Activated T-cell treated with anti-CD3 and anti-CD28 coated beads, Interleukin-2, amount 50 U/mL, for 24 hours (primary cell): ENCODE measurements around the gene COL19A1.

Experiments used
- DNase-seq: peaks from one replicate; pipeline ENCODE4 v3.0.0-alpha.2; 2020
- H3K27ac Mint-ChIP-seq: 2 replicates; pipeline ENCODE4 v1.8.0; 2020; ENCODE audit warnings: mild to moderate bottlenecking, mixed read lengths
- H3K27me3 Mint-ChIP-seq: 2 replicates; pipeline ENCODE4 v1.8.0; 2020; ENCODE audit warnings: mixed read lengths
- H3K36me3 Mint-ChIP-seq: 2 replicates; pipeline ENCODE4 v1.8.0; 2020; ENCODE audit warnings: low read depth, mixed read lengths
- H3K4me1 Mint-ChIP-seq: 2 replicates; pipeline ENCODE4 v1.8.0; 2020; ENCODE audit warnings: low read depth, mixed read lengths
- H3K4me3 Mint-ChIP-seq: 2 replicates; pipeline ENCODE4 v1.8.0; 2020; ENCODE audit warnings: mild to moderate bottlenecking, moderate library complexity, mixed read lengths
- H3K9me3 Mint-ChIP-seq: 2 replicates; pipeline ENCODE4 v1.8.0; 2020; ENCODE audit warnings: mixed read lengths

Gene COL19A1

GRCh38 chr6:70176842-70177550 lies 310.6 kb downstream of the COL19A1 start:
- H3K9me3 Mint-ChIP-seq, result no peaks in the 10 kb centered on the region
- no peaks in the 10 kb centered on the region for H3K36me3 Mint-ChIP-seq
- DNase-seq, result no peak
- peaks cover 5% of the 10 kb centered on the region for H3K27me3 Mint-ChIP-seq
- H3K4me3 Mint-ChIP-seq, result no peak overlapping the region
- H3K27ac Mint-ChIP-seq, result no peak overlapping the region
- H3K4me1 Mint-ChIP-seq, result no peaks in the 10 kb centered on the region

- H3K4me1 Mint-ChIP-seq, result no peaks in the 10 kb centered on the region
- no peak overlapping the region for H3K27ac Mint-ChIP-seq
- H3K4me3 Mint-ChIP-seq, result no peak overlapping the region
- no peak for DNase-seq
- H3K27me3 Mint-ChIP-seq, result peaks cover 2% of the 10 kb centered on the region
- no peaks in the 10 kb centered on the region for H3K36me3 Mint-ChIP-seq
- no peaks in the 10 kb centered on the region for H3K9me3 Mint-ChIP-seq
These were observed 314.0 kb downstream of the COL19A1 start for GRCh38 chr6:70180183-70180900.

DNA sequence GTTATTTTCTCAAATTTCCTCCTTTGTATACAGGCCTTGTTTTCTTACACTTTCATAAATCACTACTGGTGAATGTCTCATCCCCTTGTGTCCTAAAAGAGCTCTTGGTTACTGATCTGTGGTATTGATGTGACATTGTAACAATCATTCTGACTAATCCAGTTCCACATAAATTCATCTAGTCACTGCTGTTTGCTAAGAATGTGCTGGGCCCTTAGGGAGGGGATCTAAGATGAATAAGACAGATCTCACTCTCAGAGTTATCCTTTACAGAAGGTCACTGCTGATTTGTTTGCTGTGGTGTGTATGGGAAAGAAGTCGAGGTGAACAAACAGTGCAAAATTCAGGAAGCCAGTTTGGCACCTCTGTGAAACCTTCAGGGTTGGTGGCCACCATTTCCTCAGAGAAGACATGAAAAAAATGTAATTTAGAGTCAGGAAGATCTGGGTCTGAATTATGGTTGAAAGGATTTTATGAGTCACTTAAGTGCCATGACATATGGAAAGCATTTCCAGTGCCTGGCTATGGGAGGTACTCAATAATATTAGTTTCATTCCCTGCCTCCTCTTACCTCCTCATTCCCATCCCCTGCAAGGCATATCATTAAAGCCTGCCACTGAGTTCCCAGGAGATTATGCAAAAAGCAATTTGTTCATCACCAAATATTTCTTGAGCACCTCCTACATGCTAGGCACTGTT lies 314.7 kb downstream of the COL19A1 start:
- no peaks in the 10 kb centered on the region for H3K4me1 Mint-ChIP-seq
- H3K27me3 Mint-ChIP-seq, result peaks cover 2% of the 10 kb centered on the region
- peak overlapping the region; percentile 60 for H3K27ac Mint-ChIP-seq
- no peak for DNase-seq
- no peaks in the 10 kb centered on the region for H3K36me3 Mint-ChIP-seq
- H3K9me3 Mint-ChIP-seq, result no peaks in the 10 kb centered on the region
- no peak overlapping the region for H3K4me3 Mint-ChIP-seq

- H3K4me3 Mint-ChIP-seq, result no peak overlapping the region
- DNase-seq, result no peak
- H3K4me1 Mint-ChIP-seq, result no peaks in the 10 kb centered on the region
- no peak overlapping the region for H3K27ac Mint-ChIP-seq
- H3K27me3 Mint-ChIP-seq, result peaks cover 2% of the 10 kb centered on the region
- no peaks in the 10 kb centered on the region for H3K9me3 Mint-ChIP-seq
- no peaks in the 10 kb centered on the region for H3K36me3 Mint-ChIP-seq
These were observed 317.2 kb downstream of the COL19A1 start for GRCh38 chr6:70183538-70183937.

GRCh38 chr6:70184723-70185122 lies 318.4 kb downstream of the COL19A1 start:
- no peaks in the 10 kb centered on the region for H3K4me1 Mint-ChIP-seq
- no peaks in the 10 kb centered on the region for H3K27me3 Mint-ChIP-seq
- H3K9me3 Mint-ChIP-seq, result no peaks in the 10 kb centered on the region
- H3K27ac Mint-ChIP-seq, result no peak overlapping the region
- DNase-seq, result no peak
- no peaks in the 10 kb centered on the region for H3K36me3 Mint-ChIP-seq
- no peak overlapping the region for H3K4me3 Mint-ChIP-seq

DNA sequence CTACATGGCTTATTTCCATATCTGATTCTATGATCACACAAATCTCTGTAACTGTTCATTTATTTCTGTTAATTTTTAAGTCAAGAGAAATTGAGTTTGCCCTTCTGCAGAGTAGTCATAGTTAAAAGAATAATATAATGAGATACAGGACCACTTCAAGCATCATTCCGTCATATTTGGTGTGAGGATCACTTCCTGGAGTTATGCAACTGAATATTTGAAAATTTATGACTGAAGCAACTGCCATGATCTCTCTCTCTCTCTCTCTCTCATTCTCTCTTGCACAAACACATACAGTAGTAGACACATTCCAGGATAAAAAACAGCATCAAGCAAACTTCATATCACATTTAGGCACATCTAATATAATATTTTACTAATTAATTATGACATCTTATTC lies 320.1 kb downstream of the COL19A1 start:
- no peak overlapping the region for H3K27ac Mint-ChIP-seq
- no peaks in the 10 kb centered on the region for H3K9me3 Mint-ChIP-seq
- no peaks in the 10 kb centered on the region for H3K27me3 Mint-ChIP-seq
- H3K4me3 Mint-ChIP-seq, result no peak overlapping the region
- no peaks in the 10 kb centered on the region for H3K4me1 Mint-ChIP-seq
- no peak for DNase-seq
- no peaks in the 10 kb centered on the region for H3K36me3 Mint-ChIP-seq

GRCh38 chr6:70188202-70188601 lies 321.8 kb downstream of the COL19A1 start:
- Mint-ChIP-seq H3K36me3 (no peaks in the 10 kb centered on the region), H3K9me3 (no peaks in the 10 kb centered on the region), H3K27me3 (peaks cover under 1% of the 10 kb centered on the region), H3K4me1 (no peaks in the 10 kb centered on the region), H3K4me3 (no peak overlapping the region), H3K27ac (no peak overlapping the region)
- DNase-seq, result no peak

- no peaks in the 10 kb centered on the region for H3K36me3 Mint-ChIP-seq
- no peak overlapping the region for H3K27ac Mint-ChIP-seq
These were observed 328.1 kb downstream of the COL19A1 start for GRCh38 chr6:70194421-70194820.

GRCh38 chr6:70196531-70196930 lies 330.2 kb downstream of the COL19A1 start:
- DNase-seq, result no peak
- Mint-ChIP-seq H3K36me3 (no peaks in the 10 kb centered on the region), H3K27ac (no peak overlapping the region), H3K4me1 (no peaks in the 10 kb centered on the region), H3K27me3 (peaks cover 6% of the 10 kb centered on the region), H3K9me3 (no peaks in the 10 kb centered on the region), H3K4me3 (no peak overlapping the region)

More at GRCh38 chr6:70194421-70194820, 328.1 kb downstream of the COL19A1 start:
- H3K4me1 Mint-ChIP-seq, result no peaks in the 10 kb centered on the region
- no peaks in the 10 kb centered on the region for H3K9me3 Mint-ChIP-seq
- peaks cover 6% of the 10 kb centered on the region for H3K27me3 Mint-ChIP-seq
- DNase-seq, result no peak
- no peak overlapping the region for H3K4me3 Mint-ChIP-seq

DNA sequence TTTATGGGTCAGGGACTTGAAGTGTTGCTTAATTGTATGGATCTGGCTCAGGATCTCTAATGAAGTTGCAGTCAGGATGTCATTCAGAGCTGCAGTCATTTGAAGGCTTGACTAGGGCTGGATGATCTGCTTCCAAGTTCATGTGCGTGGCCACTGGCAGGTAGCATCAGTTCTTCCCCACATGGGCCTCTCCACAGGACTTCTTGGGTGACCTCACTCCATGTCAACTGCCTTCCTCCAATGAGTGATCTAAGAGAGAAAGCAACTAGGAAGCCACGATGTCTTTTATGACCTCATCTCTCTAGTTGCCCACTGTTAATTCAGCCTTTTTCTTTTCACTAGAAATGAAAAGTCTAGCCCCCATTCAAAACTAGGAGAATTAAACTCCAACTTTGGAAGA lies 332.4 kb downstream of the COL19A1 start:
- Mint-ChIP-seq H3K36me3 (no peaks in the 10 kb centered on the region), H3K27ac (no peak overlapping the region), H3K4me3 (no peak overlapping the region), H3K27me3 (no peaks in the 10 kb centered on the region), H3K9me3 (no peaks in the 10 kb centered on the region), H3K4me1 (no peaks in the 10 kb centered on the region)
- DNase-seq, result no peak

DNA sequence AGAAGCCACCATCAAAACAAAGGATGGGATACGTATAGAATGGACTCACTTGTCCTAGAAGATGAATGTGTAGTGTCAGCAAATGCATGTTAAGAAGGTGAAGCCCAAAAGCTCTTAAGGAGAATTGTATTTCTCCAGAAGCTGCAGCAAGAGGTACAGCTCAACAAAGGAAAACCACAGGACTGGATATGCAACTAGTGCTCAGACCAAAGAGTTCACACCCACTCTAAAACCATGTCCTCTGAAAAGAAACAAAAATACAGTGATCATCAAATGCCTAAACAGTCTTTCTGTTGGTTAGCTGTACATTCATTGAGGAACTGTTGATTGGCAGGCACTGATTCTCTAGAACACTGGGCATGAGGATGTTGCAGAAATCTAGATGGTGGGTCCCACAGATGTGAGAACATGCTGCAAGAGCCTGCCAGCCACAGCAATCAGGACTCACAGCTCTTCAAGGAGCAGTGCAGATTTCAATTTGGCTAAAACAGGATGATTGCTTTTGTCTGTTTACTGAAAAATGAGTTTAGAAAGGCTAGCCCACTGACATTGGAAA lies 342.0 kb downstream of the COL19A1 start:
- H3K27ac Mint-ChIP-seq, result no peak overlapping the region
- H3K9me3 Mint-ChIP-seq, result no peaks in the 10 kb centered on the region
- H3K27me3 Mint-ChIP-seq, result peaks cover 3% of the 10 kb centered on the region
- no peak for DNase-seq
- no peaks in the 10 kb centered on the region for H3K36me3 Mint-ChIP-seq
- H3K4me3 Mint-ChIP-seq, result no peak overlapping the region
- no peaks in the 10 kb centered on the region for H3K4me1 Mint-ChIP-seq

- no peak for DNase-seq
- H3K27ac Mint-ChIP-seq, result no peak overlapping the region
- no peaks in the 10 kb centered on the region for H3K9me3 Mint-ChIP-seq
- no peak overlapping the region for H3K4me3 Mint-ChIP-seq
- no peaks in the 10 kb centered on the region for H3K36me3 Mint-ChIP-seq
- no peaks in the 10 kb centered on the region for H3K4me1 Mint-ChIP-seq
- peaks cover 8% of the 10 kb centered on the region for H3K27me3 Mint-ChIP-seq
These were observed 344.1 kb downstream of the COL19A1 start for GRCh38 chr6:70210462-70210861.

DNA sequence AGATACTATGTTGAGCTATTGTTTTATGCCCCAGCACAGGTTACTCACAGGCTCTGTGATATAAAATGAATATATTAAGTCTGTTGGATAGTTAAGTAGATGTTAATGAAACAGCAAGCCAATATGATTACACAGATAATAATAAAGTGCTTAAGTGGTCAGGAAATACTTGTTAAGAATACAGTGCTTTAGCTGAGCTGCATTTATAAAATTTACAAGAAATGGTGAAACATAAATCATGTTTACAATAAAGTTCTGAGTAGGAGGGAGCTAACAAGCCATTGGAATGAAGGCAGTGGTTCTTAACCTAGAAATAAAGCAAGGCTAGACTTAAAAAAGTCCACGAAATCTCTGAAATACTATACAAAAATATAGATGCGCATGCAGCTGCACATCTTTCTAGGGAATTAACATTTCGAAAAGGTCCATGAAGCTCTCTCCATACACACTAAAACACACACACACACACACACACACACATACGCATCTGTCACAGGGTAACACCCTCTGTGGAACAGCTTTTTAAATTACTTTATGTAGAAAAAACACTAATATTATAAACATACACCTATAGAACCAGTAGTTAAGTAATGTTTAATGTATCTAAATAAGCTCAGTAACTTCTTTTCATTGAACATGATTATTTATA lies 349.2 kb downstream of the COL19A1 start:
- Mint-ChIP-seq H3K4me3 (no peak overlapping the region), H3K4me1 (no peaks in the 10 kb centered on the region), H3K27ac (no peak overlapping the region), H3K36me3 (no peaks in the 10 kb centered on the region), H3K9me3 (no peaks in the 10 kb centered on the region), H3K27me3 (peaks cover 15% of the 10 kb centered on the region)
- no peak for DNase-seq

DNA sequence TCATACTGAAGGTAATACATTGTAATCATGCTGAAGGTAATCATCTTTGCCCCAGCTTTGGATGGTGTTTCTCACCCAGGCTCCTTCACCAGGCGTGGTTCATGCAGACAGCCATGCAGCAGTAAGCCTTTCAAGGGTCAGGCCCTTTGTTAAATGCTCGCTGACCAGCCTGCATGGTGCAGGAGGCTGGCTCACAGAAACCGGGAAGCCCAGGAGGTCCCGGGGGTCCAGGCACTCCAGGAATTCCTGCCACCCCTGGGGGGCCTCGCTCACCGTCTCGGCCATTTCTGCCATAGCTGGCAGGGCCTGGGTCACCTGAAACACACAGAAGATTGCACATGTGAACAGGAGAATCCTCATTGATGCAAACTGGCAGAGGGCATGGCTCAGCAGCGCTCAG lies 350.4 kb downstream of the COL19A1 start:
- no peaks in the 10 kb centered on the region for H3K9me3 Mint-ChIP-seq

More for the DNA sequence above, 350.4 kb downstream of the COL19A1 start:
- Mint-ChIP-seq H3K27me3 (peaks cover 15% of the 10 kb centered on the region), H3K4me3 (no peak overlapping the region), H3K36me3 (no peaks in the 10 kb centered on the region), H3K4me1 (no peaks in the 10 kb centered on the region), H3K27ac (no peak overlapping the region)
- no peak for DNase-seq
